Ectodermal cell (in vitro differentiated cells): ENCODE results near the gene TMCC1.
"Not testable (repeated sequence)": the region's sequence is repeated elsewhere in the genome, so short reads cannot be mapped to it uniquely, and the experiment has no call there.

Source experiments
- H3K27ac ChIP-seq: 2 replicates; pipeline ENCODE4 v1.7.0; 2013; ENCODE audit warnings: mild to moderate bottlenecking, low read depth, low read length; ENCODE audit not compliant: insufficient read depth, poor library complexity, severe bottlenecking
- H3K27me3 ChIP-seq: 2 replicates; pipeline ENCODE4 v1.7.0; 2013; ENCODE audit warnings: mild to moderate bottlenecking, low read length; ENCODE audit not compliant: insufficient read depth, control insufficient read depth, poor library complexity, severe bottlenecking
- H3K36me3 ChIP-seq: one replicate; pipeline ENCODE4 v1.7.0; 2013; ENCODE audit warnings: low read length; ENCODE audit not compliant: control insufficient read depth, insufficient read depth
- H3K4me1 ChIP-seq: one replicate; pipeline ENCODE4 v1.7.0; 2013; ENCODE audit warnings: low read length; ENCODE audit not compliant: control insufficient read depth, insufficient read depth
- H3K4me3 ChIP-seq: 2 replicates; pipeline ENCODE4 v1.7.0; 2013; ENCODE audit warnings: low read depth, low read length, control low read depth; ENCODE audit not compliant: insufficient read depth
- H3K9me3 ChIP-seq: 2 replicates; pipeline ENCODE4 v1.7.0; 2013; ENCODE audit warnings: mild to moderate bottlenecking, low read length, moderate library complexity; ENCODE audit not compliant: control insufficient read depth
- WGBS, 2 experiments: methylation state at CpG; one replicate each; pipeline ENCODE4 v1.1.7; 2013; ENCODE audit warnings: missing lambda C conversion rate in 2 of 2; 5-methylcytosine and 5-hydroxymethylcytosine counted together

Gene TMCC1

GRCh38 chr3:129764090-129764489, 129.4 kb downstream of the TMCC1 start:
- Histone ChIP-seq H3K27ac (no peak overlapping the region), H3K36me3 (no peaks in the 10 kb centered on the region)

DNA sequence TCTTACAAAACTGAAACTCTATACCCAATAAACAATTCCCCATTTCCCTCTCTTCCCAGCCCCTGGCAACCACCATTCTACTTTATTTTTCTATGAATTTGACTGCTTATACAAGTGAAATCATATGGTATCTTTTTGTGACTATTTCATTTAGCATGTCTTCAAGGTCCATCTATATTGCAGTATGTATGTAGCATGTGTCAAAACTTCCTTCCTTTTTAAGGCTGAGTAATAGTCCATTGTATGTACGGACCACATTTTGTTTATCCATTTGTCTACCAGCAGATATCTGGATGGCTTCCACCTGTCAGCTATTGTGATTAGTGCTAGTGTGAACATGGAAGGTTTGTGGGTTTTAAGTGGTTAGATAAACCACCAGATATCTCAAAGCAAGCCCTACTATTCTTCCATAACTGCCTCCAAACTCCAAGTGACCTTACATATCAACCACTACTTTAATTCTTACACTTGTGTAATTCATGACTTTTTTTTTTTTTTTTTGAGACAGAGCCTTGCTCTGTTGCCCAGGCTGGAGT, 134.7 kb downstream of the TMCC1 start:
- H3K4me1 ChIP-seq, result no peaks in the 10 kb centered on the region
- 100% methylated on average over 1 of the region's 1 CpG for WGBS, 2 experiments
- H3K4me3 ChIP-seq, result no peak overlapping the region
- H3K27ac ChIP-seq, result no peak overlapping the region
- no peaks in the 10 kb centered on the region for H3K36me3 ChIP-seq
- H3K27me3 ChIP-seq, result no peaks in the 10 kb centered on the region
- no peaks in the 10 kb centered on the region for H3K9me3 ChIP-seq

More at GRCh38 chr3:129764090-129764489, 129.4 kb downstream of the TMCC1 start:
- H3K9me3 ChIP-seq, result no peaks in the 10 kb centered on the region
- no peak overlapping the region for H3K4me3 ChIP-seq
- no peaks in the 10 kb centered on the region for H3K27me3 ChIP-seq
- no peaks in the 10 kb centered on the region for H3K4me1 ChIP-seq

DNA sequence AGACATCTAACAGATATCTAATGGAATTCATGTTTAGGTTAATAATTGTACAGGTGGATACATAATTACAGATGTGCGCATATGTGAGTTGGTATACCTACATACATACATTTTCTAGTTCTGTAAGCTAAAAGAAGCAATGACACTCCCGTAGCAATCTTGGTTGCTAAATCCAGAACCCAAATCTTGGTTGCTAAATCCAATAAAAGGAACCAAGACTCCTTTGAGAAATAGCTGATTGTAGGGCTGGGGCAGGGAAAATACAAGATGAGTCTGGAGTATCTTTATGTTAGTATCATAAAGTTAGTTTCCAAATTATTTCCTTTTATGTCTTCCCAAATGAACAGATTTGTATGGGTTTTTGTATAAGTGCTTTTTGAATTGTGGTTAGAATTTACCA, 135.2 kb downstream of the TMCC1 start:
- Histone ChIP-seq H3K4me1 (no peaks in the 10 kb centered on the region), H3K4me3 (no peak overlapping the region), H3K36me3 (no peaks in the 10 kb centered on the region), H3K9me3 (no peaks in the 10 kb centered on the region), H3K27me3 (no peaks in the 10 kb centered on the region), H3K27ac (no peak overlapping the region)
- WGBS, 2 experiments, result 88 to 98% methylated on average over 1 to 2 of the region's 2 CpGs

GRCh38 chr3:129756871-129757270, 136.6 kb downstream of the TMCC1 start:
- WGBS, 2 experiments, result 94 to 96% methylated on average over 1 of the region's 1 CpG
- Histone ChIP-seq H3K4me1 (no peaks in the 10 kb centered on the region), H3K27ac (no peak overlapping the region), H3K4me3 (no peak overlapping the region), H3K9me3 (no peaks in the 10 kb centered on the region), H3K36me3 (no peaks in the 10 kb centered on the region), H3K27me3 (no peaks in the 10 kb centered on the region)

GRCh38 chr3:129751105-129751504, 142.4 kb downstream of the TMCC1 start:
- H3K4me3 ChIP-seq, H3K27ac ChIP-seq, H3K36me3 ChIP-seq, H3K9me3 ChIP-seq, H3K27me3 ChIP-seq, H3K4me1 ChIP-seq: not testable (repeated sequence)
- 86 to 93% methylated on average over 2 of the region's 2 CpGs for WGBS, 2 experiments

DNA sequence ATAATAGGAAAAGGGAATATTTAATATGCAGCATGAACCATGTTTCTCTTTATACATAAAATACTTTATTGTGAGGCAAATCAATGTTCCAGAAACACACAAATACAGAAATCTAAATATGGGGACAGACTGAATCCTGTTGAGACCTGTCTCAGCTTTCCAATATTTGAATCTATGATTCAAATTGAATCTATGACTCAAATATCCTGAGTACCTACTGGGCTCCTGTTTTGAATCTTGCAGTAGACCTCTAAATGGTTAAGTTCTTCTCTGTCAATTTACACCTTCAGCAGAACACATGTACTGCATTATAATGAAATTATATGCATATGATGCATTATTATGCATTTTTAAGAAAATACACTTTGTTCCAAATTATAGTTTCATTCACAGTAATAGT, 143.8 kb downstream of the TMCC1 start:
- H3K36me3 ChIP-seq, result no peaks in the 10 kb centered on the region
- H3K4me3 ChIP-seq, result no peak overlapping the region
- H3K4me1 ChIP-seq, result no peaks in the 10 kb centered on the region
- H3K27ac ChIP-seq, result no peak overlapping the region
- no peaks in the 10 kb centered on the region for H3K27me3 ChIP-seq
- H3K9me3 ChIP-seq, result no peaks in the 10 kb centered on the region

DNA sequence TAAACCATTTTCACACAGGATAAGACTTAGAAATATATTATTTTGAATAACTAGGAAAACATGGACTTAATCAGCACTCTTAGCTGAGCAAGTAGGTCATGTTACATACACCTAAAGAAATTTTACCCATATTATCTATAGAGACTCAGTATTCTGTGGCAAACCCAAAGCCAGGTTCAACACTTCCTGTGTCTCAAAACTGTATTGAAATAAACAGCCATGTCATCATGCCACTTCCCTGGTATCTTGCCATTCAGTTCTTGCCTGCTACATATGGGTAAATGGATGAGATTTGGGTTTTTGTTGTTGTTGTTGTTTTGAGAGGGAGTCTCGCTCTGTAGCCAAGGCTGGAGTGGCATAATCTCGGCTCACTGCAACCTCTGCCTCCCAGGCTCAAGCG, 145.5 kb downstream of the TMCC1 start:
- H3K27me3 ChIP-seq, result no peaks in the 10 kb centered on the region
- H3K4me1 ChIP-seq, result no peaks in the 10 kb centered on the region
- 89 to 94% methylated on average over 3 of the region's 3 CpGs for WGBS, 2 experiments
- H3K4me3 ChIP-seq, result no peak overlapping the region
- no peaks in the 10 kb centered on the region for H3K36me3 ChIP-seq
- no peak overlapping the region for H3K27ac ChIP-seq
- H3K9me3 ChIP-seq, result no peaks in the 10 kb centered on the region

- Histone ChIP-seq H3K9me3 (no peaks in the 10 kb centered on the region), H3K4me1 (no peaks in the 10 kb centered on the region), H3K27me3 (no peaks in the 10 kb centered on the region), H3K36me3 (no peaks in the 10 kb centered on the region), H3K4me3 (no peak overlapping the region), H3K27ac (no peak overlapping the region)
- 92% methylated on average over 3 to 4 of the region's 4 CpGs for WGBS, 2 experiments
Observed at GRCh38 chr3:129747136-129747535, 146.4 kb downstream of the TMCC1 start.

GRCh38 chr3:129746629-129747028, 146.9 kb downstream of the TMCC1 start:
- no peaks in the 10 kb centered on the region for H3K9me3 ChIP-seq

GRCh38 chr3:129745253-129745652, 148.3 kb downstream of the TMCC1 start:
- WGBS, 2 experiments, result 92 to 94% methylated on average over 2 of the region's 2 CpGs
- Histone ChIP-seq H3K27ac (no peak overlapping the region), H3K27me3 (no peaks in the 10 kb centered on the region), H3K4me3 (no peak overlapping the region), H3K9me3 (no peaks in the 10 kb centered on the region), H3K4me1 (no peaks in the 10 kb centered on the region), H3K36me3 (no peaks in the 10 kb centered on the region)

More at GRCh38 chr3:129746629-129747028, 146.9 kb downstream of the TMCC1 start:
- Histone ChIP-seq H3K27ac (no peak overlapping the region), H3K4me3 (no peak overlapping the region), H3K36me3 (no peaks in the 10 kb centered on the region), H3K27me3 (no peaks in the 10 kb centered on the region), H3K4me1 (no peaks in the 10 kb centered on the region)

DNA sequence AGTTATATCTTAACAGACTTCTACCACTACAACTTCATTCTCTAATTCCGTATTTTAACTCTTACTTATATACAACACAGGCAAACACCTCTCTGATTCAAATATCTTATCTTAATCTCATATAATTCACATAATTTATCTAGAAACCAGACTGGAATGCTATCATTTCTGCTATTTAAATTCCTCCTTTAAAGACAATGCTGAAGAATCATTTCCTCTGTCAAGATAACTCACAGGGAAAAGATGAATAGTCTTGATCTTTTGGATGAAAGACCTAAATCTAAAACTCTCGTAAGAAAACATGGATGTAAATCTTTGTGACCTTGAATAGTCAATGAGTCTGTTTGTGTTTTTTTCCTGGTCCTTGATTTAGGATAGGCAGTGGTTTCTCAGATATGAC, 151.7 kb downstream of the TMCC1 start:
- Histone ChIP-seq H3K9me3 (no peaks in the 10 kb centered on the region), H3K4me3 (no peak overlapping the region)
- 94 to 96% methylated on average over 2 of the region's 2 CpGs for WGBS, 2 experiments

More for the DNA sequence above, 151.7 kb downstream of the TMCC1 start:
- Histone ChIP-seq H3K4me1 (no peaks in the 10 kb centered on the region), H3K27me3 (no peaks in the 10 kb centered on the region), H3K27ac (no peak overlapping the region), H3K36me3 (no peaks in the 10 kb centered on the region)
